NCI-H446 (cell line): Measurements from ENCODE around the gene EIF4A3.

Experiments
- DNase-seq, 2 experiments: peaks; one replicate each; lab custom pipeline; 2025; lab: John Stamatoyannopoulos, UW

Gene EIF4A3

GRCh38 chr17:80133626-80133970 lies 13.3 kb downstream of the EIF4A3 start:
- DNase-seq, result no peak

DNA sequence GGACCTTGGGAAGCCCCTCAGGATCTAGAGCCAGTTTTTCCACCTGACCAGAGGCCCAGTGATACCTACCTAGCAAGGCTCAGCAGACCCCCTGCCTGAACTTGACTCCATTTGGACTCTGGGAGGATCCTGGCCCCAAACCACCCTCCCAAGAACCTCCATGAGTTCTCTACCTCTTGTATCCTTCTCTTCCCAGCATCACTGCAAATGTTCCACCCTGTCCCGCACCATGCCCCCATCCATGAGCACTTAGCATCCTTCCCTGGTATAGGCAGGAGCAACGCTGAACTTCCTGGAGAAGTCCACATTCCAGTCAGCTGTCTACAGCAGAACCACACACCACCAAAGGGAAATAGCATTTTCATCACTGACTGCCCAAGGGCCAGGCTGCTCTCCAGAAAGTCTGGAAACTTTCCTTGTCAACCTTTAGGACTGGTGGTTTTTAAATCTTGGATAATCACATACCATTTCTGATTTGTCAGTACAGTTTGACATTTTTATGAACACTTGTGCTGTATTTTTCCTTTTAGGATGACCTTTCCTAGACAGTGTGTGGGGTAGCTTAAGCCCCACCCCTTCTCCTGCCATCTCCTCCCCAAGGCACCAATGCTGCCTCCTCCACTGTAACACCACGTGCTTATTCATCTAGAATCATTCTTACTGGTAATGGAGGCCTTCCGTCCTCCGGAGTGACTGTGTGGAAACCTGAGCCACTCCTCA lies 13.9 kb downstream of the EIF4A3 start:
- DNase-seq, result no peak

- DNase-seq, result no peak
Measured at GRCh38 chr17:80130992-80131391, 15.9 kb downstream of the EIF4A3 start.

DNA sequence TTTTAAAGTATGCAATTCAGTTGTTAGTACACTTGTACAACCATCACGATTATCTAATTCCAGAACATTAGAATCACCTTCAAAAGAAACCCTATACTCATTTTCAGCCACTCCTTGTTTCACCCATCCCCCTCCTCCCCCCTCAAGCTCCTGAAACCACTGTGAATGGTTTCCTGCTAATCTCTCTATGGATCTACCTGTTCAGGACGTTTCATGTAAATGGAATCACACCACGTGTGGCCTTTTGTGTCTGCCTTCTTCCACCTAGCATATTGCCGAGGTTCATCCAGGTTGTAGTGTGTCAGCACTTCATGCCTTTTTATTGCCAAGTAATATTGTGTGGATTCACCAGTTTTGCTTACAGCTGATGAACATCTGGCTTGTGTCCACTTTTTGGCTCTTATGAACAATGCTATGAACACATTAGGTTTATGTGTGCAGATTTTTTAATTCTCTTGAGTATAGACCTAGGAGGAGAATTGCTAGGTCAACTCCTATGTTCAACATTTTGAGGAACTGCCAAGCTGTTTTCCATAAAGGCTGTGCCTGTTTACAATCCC lies 17.8 kb downstream of the EIF4A3 start:
- DNase-seq, result no peak

DNA sequence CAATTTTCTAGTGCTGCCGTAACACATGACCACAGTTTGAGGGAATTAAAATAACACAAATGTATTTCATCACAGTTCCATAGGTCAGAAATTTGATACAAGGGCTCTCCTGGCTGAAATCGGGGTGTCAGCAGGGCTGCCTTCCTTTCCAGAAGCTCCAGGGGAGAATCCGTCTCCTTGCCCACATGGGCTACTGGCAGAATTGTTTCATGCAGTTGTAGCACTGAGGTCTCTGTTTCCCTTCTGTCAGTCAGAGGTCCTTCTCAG lies 20.5 kb downstream of the EIF4A3 start:
- DNase-seq, result no peak

- DNase-seq, result no peak
Measured at GRCh38 chr17:80125656-80126448, 21.1 kb downstream of the EIF4A3 start.

DNA sequence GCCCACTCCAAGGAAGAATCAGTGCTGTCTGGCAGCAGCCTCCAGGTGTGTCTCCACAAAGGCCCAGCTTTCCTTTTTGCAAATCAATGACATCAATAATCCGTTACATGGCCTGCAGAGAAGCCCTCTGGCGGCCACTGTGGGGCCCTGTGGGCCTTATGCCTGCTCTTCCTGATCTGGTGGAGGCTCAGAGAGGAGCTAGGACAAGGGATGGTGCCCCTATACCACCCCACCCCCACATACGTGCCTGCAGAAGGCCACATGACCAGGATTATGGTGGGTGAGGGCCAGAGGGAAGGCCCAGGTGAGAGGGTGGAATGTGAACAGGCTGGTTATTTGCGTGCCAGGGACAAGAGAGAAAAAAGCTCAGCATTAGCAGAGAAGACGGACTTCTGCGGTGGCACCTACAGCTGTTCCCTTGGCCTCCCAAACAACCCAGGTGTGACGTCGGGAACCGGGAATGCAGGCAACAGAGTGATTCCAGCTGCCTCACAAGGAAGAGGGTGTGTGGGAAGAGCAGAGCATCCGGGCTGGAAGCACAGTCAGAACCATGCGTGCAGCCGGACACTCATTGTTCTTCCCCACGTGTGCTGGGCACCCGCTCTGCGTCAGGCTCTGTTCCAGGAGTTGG lies 22.5 kb downstream of the EIF4A3 start:
- no peak for DNase-seq

- DNase-seq, result no peak
Measured at GRCh38 chr17:80123791-80124190, 23.1 kb downstream of the EIF4A3 start.

GRCh38 chr17:80122926-80123505 lies 23.9 kb downstream of the EIF4A3 start:
- no peak for DNase-seq

DNA sequence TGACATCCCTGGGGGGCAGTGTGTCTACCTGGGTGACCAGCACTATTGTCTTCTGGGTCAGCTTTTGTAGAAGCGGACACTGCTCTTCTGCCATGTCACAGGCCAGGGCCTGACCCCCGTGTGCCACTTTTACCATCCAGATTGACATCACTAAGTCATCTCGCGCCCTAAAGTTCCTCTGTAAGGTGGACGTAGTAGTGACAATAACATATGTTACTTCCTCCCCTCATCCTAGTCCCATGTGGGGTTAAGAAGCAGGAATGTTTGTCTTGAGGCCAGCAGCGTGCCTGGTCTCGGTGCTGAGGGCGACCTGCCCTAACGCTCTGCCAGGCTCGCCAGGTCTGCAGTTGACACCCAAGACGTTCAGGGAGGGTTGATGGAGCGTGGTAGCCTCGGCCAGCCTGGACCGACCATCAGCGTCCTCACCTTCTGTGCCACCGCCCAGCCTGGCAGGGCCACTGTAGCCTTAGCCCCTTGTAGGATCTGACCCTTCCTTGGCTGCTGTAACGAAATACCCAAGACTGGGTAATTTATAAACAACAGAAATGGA lies 24.8 kb downstream of the EIF4A3 start:
- DNase-seq, result no peak

- DNase-seq, result no peak
Measured at GRCh38 chr17:80119839-80120238, 27.1 kb downstream of the EIF4A3 start.

DNA sequence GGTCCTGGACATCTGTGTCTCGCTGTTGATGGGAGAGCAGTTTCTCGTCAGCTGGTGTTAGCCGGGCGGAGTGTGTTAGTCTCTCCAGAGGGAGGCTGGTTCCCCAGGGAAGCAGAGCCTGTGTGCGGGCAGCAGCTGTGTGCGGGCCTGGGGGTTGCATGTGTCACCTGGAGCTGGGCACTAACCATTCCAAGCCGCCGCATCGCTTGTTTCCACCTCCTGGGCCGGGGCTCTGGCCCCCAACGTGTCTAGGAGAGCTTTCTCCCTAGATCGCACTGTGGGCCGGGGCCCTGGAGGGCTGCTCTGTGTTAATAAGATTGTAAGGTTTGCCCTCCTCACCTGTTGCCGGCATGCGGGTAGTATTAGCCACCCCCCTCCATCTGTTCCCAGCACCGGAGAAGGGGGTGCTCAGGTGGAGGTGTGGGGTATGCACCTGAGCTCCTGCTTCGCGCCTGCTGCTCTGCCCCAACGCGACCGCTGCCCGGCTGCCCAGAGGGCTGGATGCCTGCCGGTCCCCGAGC lies 27.6 kb downstream of the EIF4A3 start:
- DNase-seq, result no peak

DNA sequence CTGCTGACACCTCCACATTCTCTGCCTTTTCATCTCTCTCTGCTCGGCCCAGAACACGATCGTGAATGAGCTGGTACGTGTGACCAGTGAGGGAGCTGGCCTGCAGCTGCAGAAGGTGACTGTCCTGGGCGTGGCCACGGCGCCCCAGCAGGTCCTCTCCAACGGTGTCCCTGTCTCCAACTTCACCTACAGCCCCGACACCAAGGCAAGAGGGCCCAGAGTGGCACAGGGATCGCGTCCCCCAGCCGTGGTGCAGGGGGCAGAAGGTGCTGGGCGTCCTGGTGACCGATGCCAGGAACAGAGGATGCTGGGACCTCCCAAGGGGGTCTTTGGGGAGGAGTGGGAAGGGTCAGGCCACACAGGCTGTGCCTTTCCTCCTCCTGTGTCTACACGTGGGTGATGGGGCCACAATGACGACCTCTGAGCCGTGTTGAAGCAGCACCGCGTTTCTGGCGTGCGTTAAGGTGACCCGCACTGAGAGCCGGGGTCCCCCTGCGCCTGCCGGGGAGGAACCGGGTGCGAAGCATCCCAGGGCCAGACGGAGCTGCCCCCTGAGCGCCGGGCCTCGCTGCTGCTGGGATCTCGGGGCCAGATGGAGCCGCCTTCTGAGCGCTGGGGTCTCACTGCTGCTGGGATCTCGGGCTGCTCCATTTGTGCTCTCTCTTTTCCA lies 28.2 kb downstream of the EIF4A3 start:
- DNase-seq, result no peak

GRCh38 chr17:80117491-80118401 lies 29.2 kb downstream of the EIF4A3 start:
- no peak for DNase-seq

DNA sequence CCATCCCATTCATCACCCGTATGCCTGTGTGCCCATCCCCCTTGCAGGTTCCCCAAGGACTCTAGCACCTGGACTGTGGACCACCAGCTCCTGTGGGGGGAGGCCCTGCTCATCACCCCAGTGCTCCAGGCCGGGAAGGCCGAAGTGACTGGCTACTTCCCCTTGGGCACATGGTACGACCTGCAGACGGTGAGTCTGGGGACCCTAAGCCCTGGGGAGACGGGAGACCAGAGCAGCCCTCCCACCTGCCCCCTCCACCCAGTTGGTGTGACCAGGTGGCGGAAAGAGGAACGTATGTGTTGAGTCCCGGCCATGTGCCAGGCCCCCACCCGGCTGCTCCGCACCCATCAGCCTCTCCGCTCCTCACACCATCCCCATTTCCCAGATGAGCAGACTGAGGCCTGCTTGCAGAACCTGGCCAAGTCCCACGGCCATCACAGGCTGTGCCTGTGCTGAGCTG lies 30.0 kb downstream of the EIF4A3 start:
- no peak for DNase-seq

DNA sequence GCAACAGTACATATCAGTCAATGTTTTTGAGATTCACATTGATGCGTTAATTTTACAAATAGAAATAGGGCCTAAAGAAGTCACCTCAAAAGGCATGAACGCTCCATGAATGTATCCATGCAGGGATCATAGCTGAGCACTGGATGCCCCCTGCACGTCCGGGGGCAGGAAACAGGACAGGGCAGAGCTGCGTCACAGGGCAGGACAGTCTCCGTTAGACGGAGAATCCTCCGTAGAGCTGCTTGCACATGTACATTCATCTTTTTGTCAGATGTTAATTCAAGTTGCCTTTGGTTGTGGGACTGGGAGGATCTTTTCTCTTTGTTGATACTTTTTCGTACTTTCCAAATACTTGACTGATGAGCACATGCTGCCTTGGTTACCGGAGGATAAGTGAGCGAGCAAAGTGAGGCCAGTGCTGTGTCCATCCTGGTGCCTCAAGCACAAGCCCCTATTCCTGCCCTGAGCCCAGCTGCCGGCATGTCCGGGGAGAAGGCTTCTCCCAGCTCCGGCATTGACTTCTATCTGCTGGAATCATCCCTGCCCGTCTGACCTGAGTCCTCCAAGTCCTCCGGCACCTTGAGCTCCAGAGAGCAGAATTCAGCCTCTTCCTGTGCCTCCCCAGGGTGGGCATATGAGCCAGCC lies 30.5 kb downstream of the EIF4A3 start:
- no peak for DNase-seq

DNA sequence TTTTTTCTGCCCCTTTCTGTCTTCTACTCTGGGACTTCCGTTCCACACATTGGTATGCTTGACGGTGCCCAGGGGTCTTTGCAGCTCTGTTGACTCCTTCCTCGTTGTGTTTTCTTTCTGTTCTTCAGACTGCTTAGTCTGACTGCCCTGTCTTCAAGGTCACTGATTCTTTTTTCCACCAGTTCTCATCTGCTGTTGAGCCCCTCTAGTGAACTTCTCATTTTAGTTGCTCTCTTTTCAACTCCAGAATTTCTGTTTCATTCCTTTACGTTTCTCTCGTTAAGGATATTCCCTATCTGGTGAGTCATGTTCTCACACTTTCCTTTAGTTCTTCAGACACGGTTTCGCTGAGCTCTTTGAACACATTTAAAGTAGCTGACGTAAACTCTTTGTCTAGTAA lies 31.8 kb downstream of the EIF4A3 start:
- DNase-seq, result no peak

DNA sequence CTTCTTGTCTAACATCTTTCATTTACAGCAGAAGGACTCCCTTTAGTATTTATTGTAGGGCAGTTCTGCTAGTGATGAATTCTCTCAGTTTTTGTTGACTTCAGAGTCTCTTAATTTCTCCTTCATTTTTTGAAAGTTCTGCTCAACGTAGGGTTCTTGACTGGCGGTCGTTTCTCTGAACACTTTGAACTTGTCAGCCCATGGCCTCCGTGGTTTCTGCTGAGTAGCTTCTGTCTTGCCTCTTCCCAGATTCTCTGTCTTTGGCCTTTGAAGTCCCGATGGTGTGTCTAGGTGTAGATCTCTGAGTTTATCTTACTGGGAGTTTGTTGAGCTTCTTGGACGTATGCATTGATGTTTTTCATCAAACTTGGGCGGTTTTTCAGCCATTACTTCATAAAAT lies 32.2 kb downstream of the EIF4A3 start:
- DNase-seq, result no peak

GRCh38 chr17:80113033-80113484 lies 33.9 kb downstream of the EIF4A3 start:
- DNase-seq, result no peak

DNA sequence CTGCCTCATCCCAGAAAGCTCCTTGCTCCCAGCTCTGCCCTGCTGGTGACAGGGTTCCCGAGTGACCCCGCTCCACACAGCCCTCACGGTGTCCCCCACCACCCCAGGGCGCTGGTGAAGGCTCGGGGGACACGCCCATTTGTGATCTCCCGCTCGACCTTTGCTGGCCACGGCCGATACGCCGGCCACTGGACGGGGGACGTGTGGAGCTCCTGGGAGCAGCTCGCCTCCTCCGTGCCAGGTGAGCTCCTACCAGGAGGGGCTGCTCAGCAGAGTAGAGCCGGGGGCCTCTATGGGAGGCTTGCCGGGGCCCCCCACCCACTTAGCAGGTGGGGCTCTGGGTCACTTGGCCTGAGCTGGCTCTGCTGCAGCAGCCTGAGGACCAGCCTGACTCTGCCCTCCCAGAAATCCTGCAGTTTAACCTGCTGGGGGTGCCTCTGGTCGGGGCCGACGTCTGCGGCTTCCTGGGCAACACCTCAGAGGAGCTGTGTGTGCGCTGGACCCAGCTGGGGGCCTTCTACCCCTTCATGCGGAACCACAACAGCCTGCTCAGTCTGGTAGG lies 34.4 kb downstream of the EIF4A3 start:
- DNase-seq, result no peak
